Breast epithelium (tissue), 4 donors: ENCODE measurements around the gene VASP. TPM values are rescaled to one million over a fixed set of nuclear protein-coding genes. Genes with fewer than 3 reads are reported as not detected.

Experiments
- DNase-seq, 2 donors: peaks; one replicate each; pipeline ENCODE4 v3.0.0-alpha.2; 2019; ENCODE audit warnings: low spot score in 2 of 2
- H3K27ac ChIP-seq, 2 donors: fragments of 200-600 bp; sonication (generic) in 1 of 2; one replicate each; pipeline ENCODE4 v1.5.1; 2016 to 2019; ENCODE audit warnings: mild to moderate bottlenecking in 1 of 2
- H3K27me3 ChIP-seq, 2 donors: fragments of 200-600 bp; sonication (generic) in 1 of 2; one replicate each; pipeline versions ENCODE4 v1.5.1 to v1.6.0; 2017 to 2019; ENCODE audit warnings: control low read depth in 1 of 2, mild to moderate bottlenecking in 1 of 2
- H3K36me3 ChIP-seq: fragments of 200-600 bp; one replicate; pipeline ENCODE4 v1.5.1; 2019
- H3K4me1 ChIP-seq, 2 donors: fragments of 200-600 bp; sonication (generic); one replicate each; pipeline ENCODE4 v1.5.1; 2016 to 2019; ENCODE audit warnings: control low read depth in 1 of 2
- H3K4me3 ChIP-seq, 3 donors: fragments of 200-600 bp; sonication (generic); 1 replicate in 2 of 3; 2 replicates in 1 of 3; pipeline ENCODE4 v1.5.1; 2016 to 2019; ENCODE audit warnings: mild to moderate bottlenecking in 3 of 3, moderate library complexity in 2 of 3
- H3K9me3 ChIP-seq, 2 donors: fragments of 200-600 bp; sonication (generic) in 1 of 2; one replicate each; pipeline ENCODE4 v1.5.1; 2016 to 2019; ENCODE audit warnings: control low read depth in 1 of 2
- CTCF ChIP-seq, 3 donors: fragments of 450-650 bp; IDR thresholded peaks; one replicate each; pipeline ENCODE4 v1.5.1; 2016 to 2017; ENCODE audit warnings: antibody characterized with exemption in 3 of 3, mild to moderate bottlenecking in 3 of 3, moderate library complexity in 3 of 3
- POLR2A ChIP-seq: fragments of 450-650 bp; IDR thresholded peaks from one replicate; pipeline ENCODE4 v1.6.1; 2016; ENCODE audit warnings: antibody characterized with exemption, mild to moderate bottlenecking, moderate library complexity
- POLR2AphosphoS5 ChIP-seq, 3 donors: sonication (generic); formaldehyde crosslinking; IDR thresholded peaks; one replicate each; pipeline ENCODE4 v1.6.1; 2017; ENCODE audit warnings: antibody characterized with exemption in 3 of 3
- intact Hi-C: fragments of 100-400 bp; cut with DNase I; formaldehyde crosslinking; loops from one replicate; pipeline ENCODE4 v1.15.1; 2023; ENCODE audit warnings: low total_unique reads
- total RNA-seq, 3 donors: library from RNA; depleted of rRNA; stranded (reverse); fragments of >200 nt; gene quantifications; one replicate each; pipeline ENCODE4 v1.1.0, GENCODE V29; 2016

The VASP gene
- total RNA-seq, 3 donors from 2014 or later = 31.8 to 61.6 (median 52.2) TPM

GRCh38 chr19:45547211-45547770, 40.0 kb downstream of the VASP start:
- TF ChIP-seq POLR2AphosphoS5 (IDR thresholded peaks at IDR 0.05) (no peak), CTCF (IDR thresholded peaks at IDR 0.05) (no peak), POLR2A (no peak)
- no peaks in the 10 kb centered on the region for H3K36me3 ChIP-seq
- intact Hi-C loops = no loop called here
- peak overlapping the region in 1 of 2 donors; percentile 25 for H3K27ac ChIP-seq
- no peak for DNase-seq
- H3K9me3 ChIP-seq = no peaks in the 10 kb centered on the region
- no peaks in the 10 kb centered on the region for H3K27me3 ChIP-seq
- no peak overlapping the region for H3K4me3 ChIP-seq
- H3K4me1 ChIP-seq = no peaks in the 10 kb centered on the region

- H3K36me3 ChIP-seq = no peaks in the 10 kb centered on the region
- no peak overlapping the region for H3K4me3 ChIP-seq
- intact Hi-C loops = no loop called here
- TF ChIP-seq POLR2A = no peak
- no peak for TF ChIP-seq CTCF (IDR thresholded peaks at IDR 0.05)
- peak in 1 of 3 donors; percentile 20 for TF ChIP-seq POLR2AphosphoS5 (IDR thresholded peaks at IDR 0.05)
- no peaks in the 10 kb centered on the region for H3K9me3 ChIP-seq
- peak overlapping the region; percentile 2 to 50 for H3K27ac ChIP-seq
- H3K4me1 ChIP-seq = no peaks in the 10 kb centered on the region
- peak in 1 of 2 donors; percentile 56 for DNase-seq
- H3K27me3 ChIP-seq = no peaks in the 10 kb centered on the region
Measured at GRCh38 chr19:45547965-45548609, 40.8 kb downstream of the VASP start.

- H3K27ac ChIP-seq = peak overlapping the region in 1 of 2 donors; percentile 29
- H3K4me3 ChIP-seq = peak overlapping the region in 2 of 3 donors; percentile 40 to 60
- no peaks in the 10 kb centered on the region for H3K9me3 ChIP-seq
- peak in 1 of 3 donors; percentile 34 for TF ChIP-seq CTCF (IDR thresholded peaks at IDR 0.05)
- TF ChIP-seq POLR2A = no peak
- TF ChIP-seq POLR2AphosphoS5 (IDR thresholded peaks at IDR 0.05) = no peak
- no peaks in the 10 kb centered on the region for H3K27me3 ChIP-seq
- H3K4me1 ChIP-seq = no peaks in the 10 kb centered on the region
- no peak for DNase-seq
- H3K36me3 ChIP-seq = no peaks in the 10 kb centered on the region
- intact Hi-C loops = no loop called here
Measured at GRCh38 chr19:45553464-45553863, 46.2 kb downstream of the VASP start.

- no peak overlapping the region for H3K27ac ChIP-seq
- no peaks in the 10 kb centered on the region for H3K36me3 ChIP-seq
- no peaks in the 10 kb centered on the region for H3K9me3 ChIP-seq
- intact Hi-C loops = no loop called here
- DNase-seq = no peak
- no peak overlapping the region for H3K4me3 ChIP-seq
- H3K4me1 ChIP-seq = no peaks in the 10 kb centered on the region
- no peak for TF ChIP-seq POLR2AphosphoS5 (IDR thresholded peaks at IDR 0.05)
- TF ChIP-seq POLR2A = no peak
- no peak for TF ChIP-seq CTCF (IDR thresholded peaks at IDR 0.05)
- H3K27me3 ChIP-seq = no peaks in the 10 kb centered on the region
Measured at GRCh38 chr19:45554481-45554880, 47.2 kb downstream of the VASP start.

GRCh38 chr19:45556835-45557234, 49.6 kb downstream of the VASP start:
- intact Hi-C loops = no loop called here
- Histone ChIP-seq H3K36me3 (no peaks in the 10 kb centered on the region), H3K27me3 (no peaks in the 10 kb centered on the region), H3K4me3 (no peak overlapping the region), H3K27ac (no peak overlapping the region), H3K9me3 (no peaks in the 10 kb centered on the region), H3K4me1 (no peaks in the 10 kb centered on the region)
- TF ChIP-seq CTCF (IDR thresholded peaks at IDR 0.05) = no peak
- TF ChIP-seq POLR2A = no peak
- TF ChIP-seq POLR2AphosphoS5 (IDR thresholded peaks at IDR 0.05) = no peak
- DNase-seq = no peak
